Activated B cell treated with CpG ODN at 0.5 μM for 24 hours (primary cell): ENCODE data around the gene RARS2. TPM values are rescaled to one million over a fixed set of nuclear protein-coding genes. Genes with fewer than 3 reads are reported as not detected.
"Not testable (repeated sequence)": the region's sequence is repeated elsewhere in the genome, so short reads cannot be mapped to it uniquely, and the experiment has no call there.

Experiments used
- ATAC-seq: fragments of 200-7000 bp; cut with Tn5 transposase; one replicate; pipeline ENCODE4 v1.10.0; 2021; ENCODE audit warnings: low read depth, mild to moderate bottlenecking, moderate library complexity
- CTCF ChIA-PET: fragments of 350-600 bp; sonication (Branson Sonifier 250); formaldehyde crosslinking; loops from one replicate; lab custom pipeline; 2021; ENCODE audit warnings: antibody characterized with exemption; lab: Charles Lee
- POLR2A ChIA-PET: fragments of 350-600 bp; sonication (Branson Sonifier 250); formaldehyde crosslinking; loops from one replicate; lab custom pipeline; 2021; ENCODE audit warnings: antibody characterized with exemption; lab: Charles Lee
- DNase-seq: peaks from one replicate; pipeline ENCODE4 v3.0.0; 2022
- H3K27ac Mint-ChIP-seq: one replicate; pipeline ENCODE4 v1.8.0; 2020; ENCODE audit warnings: mixed read lengths
- H3K27me3 Mint-ChIP-seq: one replicate; pipeline ENCODE4 v1.8.0; 2021; ENCODE audit warnings: mixed read lengths
- H3K36me3 Mint-ChIP-seq: one replicate; pipeline ENCODE4 v1.8.0; 2021; ENCODE audit warnings: low read depth, mixed read lengths
- H3K4me1 Mint-ChIP-seq: one replicate; pipeline ENCODE4 v1.8.0; 2021; ENCODE audit warnings: mixed read lengths
- H3K4me3 Mint-ChIP-seq: one replicate; pipeline ENCODE4 v1.8.0; 2020; ENCODE audit warnings: mild to moderate bottlenecking, mixed read lengths
- H3K9me3 Mint-ChIP-seq: one replicate; pipeline ENCODE4 v1.8.0; 2020; ENCODE audit warnings: mixed read lengths
- CTCF ChIP-seq: fragments of 200-600 bp; IDR thresholded peaks from one replicate; pipeline ENCODE4 v1.8.0; 2022; ENCODE audit warnings: antibody characterized with exemption, mild to moderate bottlenecking
- intact Hi-C: fragments of 100-400 bp; cut with micrococcal nuclease; formaldehyde crosslinking; loops from one replicate; pipeline ENCODE4 v1.15.1; 2024
- total RNA-seq: library from RNA; stranded (reverse); gene quantifications from 2 replicates; pipeline ENCODE4 v1.2.3, GENCODE V29; 2022

The RARS2 gene
- total RNA-seq, 1 donor from 2014 or later, result 27.0 TPM

- no peaks in the 10 kb centered on the region for H3K4me1 Mint-ChIP-seq
- H3K27me3 Mint-ChIP-seq, result no peaks in the 10 kb centered on the region
- no peak for TF ChIP-seq CTCF
- H3K4me3 Mint-ChIP-seq, result no peak overlapping the region
- POLR2A ChIA-PET, result no interaction called here
- ATAC-seq (no peak), DNase-seq (no peak)
- no peaks in the 10 kb centered on the region for H3K9me3 Mint-ChIP-seq
- intact Hi-C loops, result no loop called here
- peaks cover 54% of the 10 kb centered on the region for H3K36me3 Mint-ChIP-seq
- CTCF ChIA-PET, result no interaction called here
- no peak overlapping the region for H3K27ac Mint-ChIP-seq
These were observed 27.6 kb upstream of the RARS2 start for GRCh38 chr6:87617405-87617804.

GRCh38 chr6:87613018-87613417 lies 23.2 kb upstream of the RARS2 start:
- DNase-seq, H3K9me3 Mint-ChIP-seq, H3K27ac Mint-ChIP-seq, H3K27me3 Mint-ChIP-seq, POLR2A ChIA-PET, CTCF ChIA-PET, ATAC-seq, intact Hi-C loops, H3K4me1 Mint-ChIP-seq, H3K4me3 Mint-ChIP-seq: not testable (repeated sequence)
- peaks cover 41% of the 10 kb centered on the region for H3K36me3 Mint-ChIP-seq

- TF ChIP-seq CTCF, result no peak
These were observed 19.0 kb upstream of the RARS2 start for GRCh38 chr6:87608802-87609201.

GRCh38 chr6:87606199-87606598 lies 16.4 kb upstream of the RARS2 start:
- ChIA-PET CTCF (no interaction called here), POLR2A (no interaction called here)
- Mint-ChIP-seq H3K27ac (no peak overlapping the region), H3K4me1 (no peaks in the 10 kb centered on the region), H3K9me3 (no peaks in the 10 kb centered on the region), H3K36me3 (peaks cover 29% of the 10 kb centered on the region), H3K4me3 (no peak overlapping the region), H3K27me3 (no peaks in the 10 kb centered on the region)
- intact Hi-C loops, result no loop called here
- DNase-seq (no peak), ATAC-seq (no peak)
- no peak for TF ChIP-seq CTCF

More at GRCh38 chr6:87608802-87609201, 19.0 kb upstream of the RARS2 start:
- H3K27me3 Mint-ChIP-seq, result no peaks in the 10 kb centered on the region
- no peak for DNase-seq
- H3K36me3 Mint-ChIP-seq, result peaks cover 43% of the 10 kb centered on the region
- no peaks in the 10 kb centered on the region for H3K9me3 Mint-ChIP-seq
- H3K4me3 Mint-ChIP-seq, result no peak overlapping the region
- POLR2A ChIA-PET, result no interaction called here
- CTCF ChIA-PET, result no interaction called here
- no peak for ATAC-seq
- no peaks in the 10 kb centered on the region for H3K4me1 Mint-ChIP-seq
- no peak overlapping the region for H3K27ac Mint-ChIP-seq
- intact Hi-C loops, result no loop called here

- TF ChIP-seq CTCF, result no peak
- DNase-seq (no peak), ATAC-seq (no peak)
- ChIA-PET CTCF (no interaction called here), POLR2A (no interaction called here)
- intact Hi-C loops, result no loop called here
- no peak overlapping the region for H3K4me3 Mint-ChIP-seq
- no peak overlapping the region for H3K27ac Mint-ChIP-seq
- no peaks in the 10 kb centered on the region for H3K4me1 Mint-ChIP-seq
- no peaks in the 10 kb centered on the region for H3K9me3 Mint-ChIP-seq
- H3K27me3 Mint-ChIP-seq, result no peaks in the 10 kb centered on the region
- H3K36me3 Mint-ChIP-seq, result peaks cover 17% of the 10 kb centered on the region
These were observed 10.8 kb upstream of the RARS2 start for GRCh38 chr6:87600576-87600975.

- Mint-ChIP-seq H3K27me3 (no peaks in the 10 kb centered on the region), H3K36me3 (peaks cover 29% of the 10 kb centered on the region), H3K4me3 (peak overlapping the region; percentile 97), H3K9me3 (no peaks in the 10 kb centered on the region), H3K27ac (no peak overlapping the region), H3K4me1 (peaks cover 44% of the 10 kb centered on the region)
- TF ChIP-seq CTCF, result no peak
- ChIA-PET CTCF (no interaction called here), POLR2A (no interaction called here)
- ATAC-seq, result no peak
- no peak for DNase-seq
- intact Hi-C loops, result loop anchor here (1.0 to 5.0 kb wide), 7 partner anchors 111 to 1761 kb away; partner anchors contain the start of genes AKIRIN2, SLC35A1, UBE2J1 and ZNF292
These were observed 1.2 kb upstream of the RARS2 start for GRCh38 chr6:87590990-87591389.
